ENCODE results near the gene CNIH3.
"Not testable (repeated sequence)": the region's sequence is repeated elsewhere in the genome, so short reads cannot be mapped to it uniquely, and the experiment has no call there.

CNIH3 gene

DNA sequence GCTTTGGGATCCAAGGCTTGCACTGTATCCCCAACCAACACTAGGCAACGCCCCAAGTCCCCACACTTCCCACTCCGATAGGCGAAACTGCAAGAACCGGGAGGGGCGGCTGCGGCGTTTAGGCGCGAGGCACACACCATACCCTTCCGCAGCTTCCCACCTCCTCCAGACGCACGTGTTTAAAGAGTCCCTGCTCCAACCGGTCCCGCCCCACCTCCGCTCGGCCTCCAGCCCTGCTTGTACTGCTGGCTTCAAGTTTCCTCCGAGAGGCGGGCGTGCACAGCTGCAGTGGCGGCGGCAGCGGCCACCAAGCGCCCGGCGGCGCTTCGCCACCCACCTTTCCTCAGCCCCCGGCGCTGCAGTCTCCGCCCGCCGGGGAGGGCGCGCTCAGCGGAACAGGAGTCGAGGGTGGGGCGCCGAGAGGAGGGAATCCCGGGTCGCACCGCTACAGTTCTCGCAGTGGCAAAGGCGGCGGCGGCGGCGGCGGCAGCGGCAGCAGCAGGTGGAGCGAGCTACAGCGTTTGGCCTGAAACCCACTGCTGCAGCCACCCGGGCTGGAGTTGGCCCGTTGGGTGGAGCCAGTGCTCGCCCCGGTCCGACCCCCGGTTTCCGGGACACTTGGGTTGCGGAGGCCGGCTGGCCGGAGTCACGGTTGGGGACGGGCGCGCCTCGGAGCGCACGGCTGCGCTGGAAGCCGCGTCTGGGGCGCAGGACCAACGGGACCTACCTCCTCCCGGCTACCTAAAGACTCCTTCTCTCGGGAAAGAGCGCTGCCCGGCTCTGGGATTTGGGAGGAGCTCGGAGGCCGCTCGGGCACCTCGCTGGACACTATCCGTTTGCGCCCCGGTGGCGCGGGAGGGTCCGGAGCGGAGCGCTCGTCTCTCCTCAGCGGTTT lies at the start of gene CNIH3:
CNIH3 (plus strand) TSS at position 457 of the 895 bp plus-strand sequence. CDS start 858 bp downstream, outside the sequence.
- DNase-seq (ENCODE audit: low spot score): no peak

DNA sequence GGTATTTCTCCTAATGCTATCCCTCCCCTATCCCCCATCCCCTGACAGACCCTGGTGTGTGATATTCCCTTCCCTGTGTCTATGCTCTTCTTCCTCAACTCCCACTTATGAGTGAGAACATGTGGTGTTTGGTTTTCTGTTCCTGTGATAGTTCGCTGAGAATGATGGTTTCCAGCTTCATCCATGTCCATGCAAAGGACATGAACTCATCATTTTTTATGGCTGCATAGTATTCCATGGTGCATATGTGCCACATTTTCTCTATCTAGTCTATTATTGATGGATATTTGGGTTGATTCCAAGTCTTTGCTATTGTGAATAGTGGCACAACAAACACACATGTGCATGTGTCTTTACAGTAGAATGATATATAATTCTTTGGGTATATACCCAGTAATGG lies 49.6 kb upstream of the CNIH3 start:
- DNase-seq (ENCODE audit: low spot score): not testable (repeated sequence)

DNA sequence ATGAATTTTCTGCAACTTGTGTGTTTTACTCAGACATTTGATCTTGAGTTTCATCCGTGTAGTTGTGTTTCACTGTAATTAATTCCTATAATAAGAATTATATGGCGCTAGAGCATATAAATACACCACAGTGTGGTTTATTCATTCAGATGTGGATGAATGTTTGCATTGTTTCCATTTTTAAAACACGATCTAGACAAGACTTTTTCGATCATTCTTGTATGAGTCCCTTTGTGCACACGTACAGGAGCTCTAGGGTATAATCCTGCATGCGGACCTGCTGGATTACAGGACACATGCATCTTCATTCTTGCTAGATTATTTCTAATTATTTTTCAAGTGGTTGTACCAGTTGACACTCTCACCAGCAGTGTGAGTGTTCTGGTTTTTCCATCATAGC lies 46.8 kb upstream of the CNIH3 start:
- no peak for DNase-seq (ENCODE audit: low spot score)

DNA sequence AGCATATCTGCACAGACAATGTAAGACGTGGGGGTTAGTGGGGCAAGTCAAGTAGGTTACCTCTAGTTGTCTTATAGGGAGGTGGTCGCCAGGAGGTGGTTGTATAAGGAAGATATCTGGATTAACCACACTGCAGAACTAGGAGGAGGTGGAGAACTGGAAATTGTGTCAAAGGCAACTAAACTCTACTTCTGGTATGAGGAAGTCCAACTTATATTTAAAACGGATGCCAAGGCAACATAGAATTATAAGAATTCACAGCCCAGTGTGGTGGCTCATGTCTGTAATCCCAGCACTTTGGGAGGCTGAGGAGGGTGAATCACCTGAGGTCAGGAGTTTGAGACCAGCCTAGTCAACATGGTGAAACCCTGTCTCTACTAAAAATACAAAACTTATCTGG lies 44.1 kb upstream of the CNIH3 start:
- not testable (repeated sequence) for DNase-seq (ENCODE audit: low spot score)

DNA sequence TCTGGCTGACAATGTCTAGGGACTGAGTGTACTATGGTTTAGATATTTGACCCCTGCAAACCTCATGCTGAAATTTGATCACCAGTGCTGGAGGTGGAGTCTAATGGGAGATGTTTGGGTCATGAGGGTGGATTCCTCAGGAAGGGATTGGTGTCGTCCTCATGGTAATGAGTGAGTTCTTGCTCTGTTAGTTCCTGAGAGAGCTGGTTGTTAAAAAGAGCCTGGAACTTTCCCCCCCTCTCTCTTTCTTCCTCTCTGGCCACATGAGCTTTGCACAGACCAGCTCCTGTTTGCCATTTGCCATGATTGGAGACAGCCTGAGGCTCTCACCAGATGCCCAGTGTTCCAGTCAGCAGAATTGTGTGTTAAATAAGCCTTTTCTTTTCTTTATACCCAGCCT lies 36.6 kb upstream of the CNIH3 start:
- DNase-seq (ENCODE audit: low spot score): no peak

DNA sequence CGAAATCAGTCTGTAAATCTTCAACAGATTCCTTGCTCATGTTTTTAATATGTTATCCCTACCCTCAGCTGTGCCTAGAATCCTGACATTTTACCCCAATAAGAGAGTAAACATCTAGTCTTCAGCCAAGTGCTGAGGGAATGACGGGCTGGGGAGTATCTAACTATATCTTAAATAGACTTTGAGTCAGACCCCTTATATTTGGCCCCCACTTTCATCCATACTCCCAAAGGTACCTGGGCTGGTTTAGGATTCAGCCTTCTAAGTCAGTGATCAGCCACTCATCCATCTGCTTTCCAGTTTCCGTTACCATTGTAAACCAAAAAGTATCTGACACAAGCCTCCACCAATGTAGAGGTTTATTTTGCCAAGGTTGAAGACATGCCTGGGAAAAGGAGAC lies 36.1 kb upstream of the CNIH3 start:
- no peak for DNase-seq (ENCODE audit: low spot score)

DNA sequence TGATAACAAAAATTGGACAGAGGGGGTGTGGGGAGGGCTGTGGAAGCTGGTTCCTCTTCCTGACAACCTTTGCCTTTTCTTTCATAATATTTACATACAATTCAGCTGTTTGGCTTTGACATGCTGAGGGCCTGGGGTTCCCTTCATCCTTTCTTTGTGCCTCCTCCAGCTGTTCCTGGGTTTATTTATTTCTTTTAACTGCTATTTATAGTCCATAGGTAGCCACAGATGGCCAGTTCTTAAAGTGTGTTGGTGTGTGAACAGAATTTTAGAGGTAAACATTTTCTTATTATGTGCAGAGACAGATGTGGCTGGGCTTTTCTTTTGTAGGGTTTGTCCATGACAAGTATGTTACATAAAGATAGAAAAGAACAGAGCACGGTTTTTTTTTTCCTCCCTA lies 34.1 kb upstream of the CNIH3 start:
- no peak for DNase-seq (ENCODE audit: low spot score)

DNA sequence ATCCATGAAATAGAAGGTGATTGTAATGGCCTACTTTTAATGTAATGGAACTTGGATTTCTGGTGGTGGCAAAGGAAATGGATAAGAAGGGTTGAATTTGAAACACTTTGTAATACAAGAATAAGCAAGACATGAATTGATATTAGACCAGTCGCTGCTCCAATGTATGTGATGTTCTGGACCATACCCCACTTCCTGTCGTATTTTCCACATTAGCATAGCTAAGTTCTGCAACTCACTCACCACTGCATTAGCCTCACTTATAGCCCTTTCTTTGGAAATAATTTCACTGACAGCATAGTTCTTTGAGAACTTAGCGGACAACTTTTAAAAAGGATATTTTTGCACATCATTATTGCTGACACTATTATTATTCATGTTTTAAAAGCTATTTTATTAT lies 32.3 kb upstream of the CNIH3 start:
- no peak for DNase-seq (ENCODE audit: low spot score)

DNA sequence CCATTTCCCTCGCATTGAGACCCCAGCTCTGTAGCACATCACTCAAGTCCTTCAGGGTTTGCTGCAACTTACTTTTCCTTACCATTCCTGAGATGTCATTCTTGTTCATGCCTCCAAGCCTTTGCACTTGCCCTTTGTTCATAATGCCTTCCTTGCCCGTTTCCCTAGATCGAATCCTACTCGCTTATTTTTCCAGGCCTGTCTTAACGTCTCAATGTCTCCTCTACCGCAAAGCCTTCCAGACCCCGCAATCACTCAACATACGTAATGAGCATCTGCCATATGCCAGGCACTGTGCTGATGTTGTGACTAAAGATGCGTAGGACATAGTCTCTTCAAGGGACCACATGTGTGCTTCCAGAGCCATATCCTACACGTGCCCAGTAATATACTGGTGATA lies 31.1 kb upstream of the CNIH3 start:
- no peak for DNase-seq (ENCODE audit: low spot score)

DNA sequence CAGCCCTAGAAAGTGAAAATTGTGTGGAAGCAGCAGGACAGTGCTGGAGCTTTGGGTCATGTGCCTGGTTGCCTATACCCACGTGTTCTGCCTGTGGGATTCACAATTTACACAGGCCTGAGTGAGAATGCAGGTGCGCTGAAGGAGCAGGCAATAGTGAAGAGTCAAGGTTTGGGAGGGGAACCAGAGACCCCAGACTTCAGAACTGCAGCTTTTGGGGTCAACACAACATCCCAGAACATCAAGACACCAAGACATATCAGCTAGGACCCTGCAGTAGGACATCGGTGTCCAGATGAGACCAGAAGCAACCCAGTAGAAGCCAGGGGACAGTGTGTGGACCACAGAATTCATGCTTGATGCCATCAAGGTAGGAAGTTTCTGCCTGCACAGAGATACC lies 29.1 kb upstream of the CNIH3 start:
- no peak for DNase-seq (ENCODE audit: low spot score)

DNA sequence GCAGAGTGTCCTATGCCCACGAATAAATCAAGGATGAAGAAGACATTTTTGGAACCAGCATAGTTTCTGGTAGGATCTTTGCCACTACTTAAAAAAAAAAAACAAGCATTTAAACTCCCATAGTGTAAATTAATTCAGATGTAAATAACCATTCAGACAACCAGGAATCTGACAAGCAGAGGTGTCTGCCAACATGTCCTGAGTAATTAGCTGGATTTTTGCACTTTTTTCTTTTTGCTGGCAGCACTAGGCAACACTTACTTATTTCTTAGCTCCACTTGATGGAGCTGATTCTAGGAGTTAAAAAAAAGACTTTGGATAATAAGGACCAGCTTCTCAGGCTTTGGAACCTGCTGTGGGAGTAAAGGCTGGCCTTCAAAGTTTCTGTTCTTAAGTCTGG lies 27.6 kb upstream of the CNIH3 start:
- no peak for DNase-seq (ENCODE audit: low spot score)

DNA sequence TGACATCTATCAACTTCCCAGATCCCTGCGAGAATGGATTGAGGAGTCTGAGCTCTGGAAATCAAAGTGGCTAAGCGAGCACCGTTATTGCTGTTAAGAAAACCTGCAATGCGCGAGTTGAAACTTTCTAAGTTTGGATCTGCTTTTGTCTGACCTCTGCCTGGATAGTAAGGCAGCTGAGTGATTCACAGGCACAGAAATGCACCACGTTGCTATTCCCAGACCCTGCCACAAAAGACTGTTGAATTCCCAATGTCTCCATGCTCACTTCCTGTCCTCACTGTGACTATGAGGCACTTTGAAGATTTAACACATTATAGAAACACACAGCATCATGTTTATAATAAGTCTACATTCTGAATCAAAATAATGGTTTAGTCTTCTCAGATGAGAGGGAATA lies 27.1 kb upstream of the CNIH3 start:
- DNase-seq (ENCODE audit: low spot score): peak; percentile 21

DNA sequence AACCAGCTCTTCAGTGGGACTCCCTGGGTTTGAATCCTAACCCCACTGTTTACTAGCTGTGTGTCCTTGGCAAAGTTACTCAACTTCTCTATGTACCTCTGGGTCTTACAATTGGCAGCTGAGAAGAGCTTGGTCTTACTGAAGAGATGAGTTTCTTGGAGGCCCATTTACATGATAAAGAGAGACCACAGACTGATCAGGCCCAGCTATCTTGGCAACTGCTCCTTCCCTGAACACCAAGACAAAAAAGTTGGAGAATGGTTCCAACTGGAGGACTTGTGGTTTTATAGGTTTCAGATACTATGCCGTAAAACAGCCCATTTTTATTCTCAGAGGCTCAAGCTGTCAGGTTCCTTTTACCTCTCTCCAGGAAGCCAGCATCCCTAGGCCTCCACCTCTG lies 24.8 kb upstream of the CNIH3 start:
- no peak for DNase-seq (ENCODE audit: low spot score)

DNA sequence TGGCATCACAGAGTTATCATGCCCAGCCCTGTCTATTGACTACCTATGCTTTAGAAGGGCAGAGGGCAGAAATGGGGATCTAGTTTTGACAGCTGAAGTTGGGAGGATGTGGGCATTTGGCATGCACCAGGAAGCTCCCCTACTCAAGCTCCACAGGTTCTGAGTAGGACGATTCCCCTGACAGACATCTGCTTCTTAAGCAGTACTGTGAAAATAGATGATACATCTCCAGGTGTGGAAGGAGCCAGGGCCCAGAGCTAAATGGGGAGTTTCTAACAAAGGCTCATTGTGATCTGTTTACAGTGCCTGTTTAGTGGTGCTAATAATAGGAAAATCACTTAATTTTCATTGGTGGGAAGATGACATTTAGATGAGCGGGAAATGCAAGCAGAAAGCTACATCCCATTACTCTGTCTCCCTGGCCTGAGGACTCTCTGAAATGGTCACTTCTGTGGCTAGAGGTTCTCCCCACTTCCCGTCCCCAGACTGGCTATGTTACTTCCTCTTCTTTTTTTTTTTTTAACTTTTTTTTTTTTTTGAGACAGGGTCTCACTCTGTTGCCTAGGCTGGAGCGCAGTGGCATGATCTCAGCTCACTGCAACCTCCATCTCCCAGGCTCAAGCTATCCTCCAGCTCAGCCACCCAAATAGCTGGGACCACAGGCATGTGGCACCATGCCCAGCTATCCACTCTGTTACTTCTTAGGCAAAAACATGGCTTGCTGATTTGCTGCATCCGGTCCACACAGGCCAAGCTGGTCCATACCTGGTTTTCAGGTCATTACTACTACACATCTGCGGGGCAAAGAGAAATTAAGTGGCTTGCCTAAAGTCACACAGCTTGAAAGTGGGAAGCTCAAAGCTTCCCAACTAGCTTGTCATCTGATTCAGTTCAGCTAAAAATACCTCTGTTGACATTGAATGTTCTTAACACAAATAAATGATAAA lies 23.2 kb upstream of the CNIH3 start:
- no peak for DNase-seq (ENCODE audit: low spot score)

DNA sequence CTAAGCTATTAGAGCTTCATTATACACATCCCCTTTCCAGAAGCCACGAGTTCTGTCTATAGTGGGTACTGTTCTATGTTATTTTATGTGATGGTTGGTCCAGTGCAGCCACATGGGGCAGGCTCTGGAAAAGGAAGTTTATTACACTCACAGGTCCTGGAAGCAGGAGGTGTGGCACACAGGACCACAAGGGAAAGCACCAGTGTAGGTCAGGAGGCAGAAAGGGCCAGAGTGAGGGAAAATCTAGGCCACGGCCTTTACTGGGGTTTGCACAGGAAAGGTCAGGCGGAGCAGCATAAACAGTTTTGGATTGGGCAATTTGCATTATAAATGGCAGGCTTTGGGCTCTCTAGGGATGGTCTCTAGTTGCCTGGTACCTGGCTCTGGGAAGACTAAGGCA lies 21.8 kb upstream of the CNIH3 start:
- no peak for DNase-seq (ENCODE audit: low spot score)

DNA sequence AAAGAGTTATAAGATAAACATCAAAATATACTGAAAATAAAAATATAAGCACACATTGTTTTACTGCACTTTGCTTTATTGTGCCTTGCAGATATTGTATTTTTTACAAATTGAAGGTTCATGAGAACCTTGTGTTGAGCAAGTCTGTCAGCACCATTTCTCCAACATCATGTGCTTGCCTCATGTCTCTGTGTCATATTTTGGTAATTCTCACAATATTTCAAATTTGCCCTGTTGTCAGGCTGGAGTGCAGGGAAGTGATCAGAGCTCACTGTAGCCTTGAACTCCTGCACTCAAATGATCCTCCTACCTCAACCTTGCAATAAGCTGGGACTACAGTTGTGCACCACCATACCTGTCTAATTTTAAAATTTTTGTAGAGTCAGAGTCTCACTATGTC lies 21.3 kb upstream of the CNIH3 start:
- no peak for DNase-seq (ENCODE audit: low spot score)

DNA sequence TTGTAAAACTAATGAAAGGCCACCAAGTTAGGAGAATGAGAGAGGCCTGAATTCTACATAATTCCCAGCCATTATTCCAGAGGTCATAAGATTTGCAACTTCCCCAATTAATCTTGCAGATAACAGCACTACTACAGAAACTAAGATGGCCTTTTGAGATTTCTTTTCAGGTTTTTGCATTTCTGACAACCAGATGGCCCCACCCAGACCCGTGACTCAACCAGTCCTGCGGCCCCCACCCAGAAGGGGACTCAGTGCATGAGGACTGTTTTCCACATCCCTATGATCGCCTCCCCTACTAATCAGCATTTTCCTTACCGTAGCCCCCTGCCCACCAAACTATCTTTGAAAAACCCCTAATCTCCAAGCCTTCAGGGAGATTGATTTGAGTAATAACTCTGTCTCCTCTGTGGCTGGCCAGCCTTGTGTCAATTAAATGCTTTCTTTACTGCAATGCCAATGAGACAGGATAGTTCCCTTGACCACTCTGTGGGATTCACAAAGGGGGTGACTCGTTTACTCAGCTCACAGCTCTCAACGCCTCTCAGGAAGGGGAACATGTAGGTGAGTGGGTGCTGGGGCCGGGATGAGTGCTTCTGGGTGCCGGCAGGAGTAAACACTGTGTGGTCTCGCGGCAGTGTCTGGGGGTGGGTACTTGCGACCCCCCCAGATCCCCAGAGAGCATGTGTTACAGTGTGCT lies 10.5 kb upstream of the CNIH3 start:
- DNase-seq (ENCODE audit: low spot score): no peak

DNA sequence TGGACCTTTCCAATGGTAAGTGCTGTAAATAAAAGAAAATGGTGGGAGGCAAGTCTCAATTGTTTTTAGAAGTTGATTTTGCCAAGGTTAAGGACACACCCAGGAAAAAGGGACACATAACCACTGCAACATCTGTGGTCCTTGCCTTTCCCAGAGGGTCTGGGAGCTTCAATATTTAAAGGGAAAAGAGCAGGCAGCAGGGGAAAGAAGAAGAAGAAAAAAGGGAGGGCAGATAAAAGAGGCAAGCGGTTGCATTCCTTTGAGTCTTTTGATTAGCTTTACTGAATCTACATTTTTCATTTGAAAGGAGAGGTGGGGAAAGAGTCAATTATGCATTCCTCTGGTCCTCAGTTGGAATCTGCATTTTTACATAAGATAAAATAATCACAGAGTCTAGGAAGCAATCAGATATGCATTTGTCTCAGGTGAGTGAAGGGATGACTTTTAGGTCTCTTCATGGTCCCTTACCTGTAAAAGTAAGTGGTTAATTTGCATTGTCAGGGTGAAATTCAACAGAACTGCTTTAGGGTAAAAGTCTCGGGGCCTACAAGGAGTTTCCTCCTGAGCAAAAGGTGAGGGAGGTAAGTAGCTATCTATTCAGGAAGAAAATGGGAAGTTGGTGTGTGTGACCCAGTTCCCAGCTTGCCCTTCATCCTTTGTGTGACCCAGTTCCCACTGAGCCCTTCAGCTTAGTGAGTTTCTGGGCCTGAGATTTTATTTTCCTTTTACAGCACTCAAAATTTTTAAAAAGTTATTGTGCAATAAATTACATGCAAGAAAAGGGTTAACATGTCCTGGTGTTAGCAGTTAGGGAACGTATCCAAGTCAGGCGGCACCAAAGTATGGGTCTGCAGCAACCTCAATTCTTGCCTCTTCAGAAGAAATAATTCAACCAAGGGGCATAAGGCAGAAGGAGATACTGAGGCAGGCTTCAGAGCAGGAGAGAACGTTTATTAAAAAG lies 8.6 kb upstream of the CNIH3 start:
- no peak for DNase-seq (ENCODE audit: low spot score)

DNA sequence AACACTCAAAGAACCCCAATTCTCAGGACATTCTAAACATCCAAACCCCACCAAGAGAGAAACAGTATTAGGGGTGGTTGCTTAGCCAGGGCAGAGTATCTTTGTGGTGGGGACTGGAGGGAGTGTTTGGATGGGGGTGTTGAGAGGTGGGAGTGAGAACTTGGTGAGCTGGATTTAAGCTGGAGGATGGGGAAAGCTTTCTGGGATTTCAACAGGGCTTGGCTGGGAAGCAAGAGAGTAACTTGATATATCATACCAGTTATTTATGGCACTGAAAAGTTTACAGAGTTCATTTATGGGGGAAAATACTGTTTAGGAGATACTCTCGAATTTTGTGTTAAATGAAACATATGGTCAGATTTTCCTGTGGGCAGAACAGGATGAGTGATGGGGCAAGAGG lies 6.8 kb upstream of the CNIH3 start:
- DNase-seq (ENCODE audit: low spot score): no peak

DNA sequence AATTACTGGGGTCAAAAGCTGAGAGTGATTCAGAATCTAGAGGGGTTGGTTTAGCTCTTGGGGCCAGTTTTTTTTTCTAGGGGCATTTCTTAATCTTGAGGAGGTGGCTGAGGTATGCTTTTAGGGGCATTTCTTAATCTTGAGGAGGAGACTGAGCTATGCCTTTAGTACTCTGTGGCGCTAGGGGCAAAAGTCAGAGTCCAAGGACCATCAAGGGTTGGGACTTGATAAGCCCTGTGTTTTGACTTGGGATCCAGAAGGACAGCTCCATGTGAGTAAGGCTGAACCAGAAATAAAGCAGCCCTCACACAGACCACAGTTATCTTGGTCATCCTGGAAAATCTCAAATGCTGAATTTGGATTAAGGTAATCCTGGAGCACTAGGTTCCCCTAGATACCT lies 3.9 kb upstream of the CNIH3 start:
- DNase-seq (ENCODE audit: low spot score): no peak

DNA sequence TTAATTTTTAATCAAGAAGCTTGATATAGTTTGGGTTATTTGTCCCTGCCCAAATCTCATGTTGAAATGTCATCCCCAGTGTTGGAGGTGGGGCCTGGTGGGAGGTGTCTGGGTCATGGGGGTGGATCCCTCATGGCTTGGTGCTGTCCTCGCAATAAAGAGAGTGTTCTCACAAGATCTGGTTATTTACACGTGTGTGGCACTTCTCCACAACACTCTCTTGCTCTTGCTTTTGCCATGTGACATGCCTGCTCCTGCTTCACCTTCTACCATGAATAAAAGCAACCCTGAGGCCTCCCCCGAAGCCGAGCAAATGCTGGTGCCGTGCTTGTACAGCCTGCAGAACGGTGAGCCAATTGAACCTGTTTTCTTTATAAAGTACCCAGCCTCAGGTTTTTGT lies 2.6 kb upstream of the CNIH3 start:
- no peak for DNase-seq (ENCODE audit: low spot score)
